H1 (cell line): ENCODE data around the gene SSPN. TPM values are rescaled to one million over a fixed set of nuclear protein-coding genes. Genes with fewer than 3 reads are reported as not detected.

ENCODE experiments used
- CTCF ChIA-PET: fragments of 300-600 bp; sonication (Branson Sonifier 250); formaldehyde crosslinking; loops from one replicate; lab custom pipeline; 2021; ENCODE audit not compliant: partially characterized antibody; lab: Charles Lee
- POLR2A ChIA-PET: fragments of 300-600 bp; sonication (Branson Sonifier 250); formaldehyde crosslinking; loops from one replicate; lab custom pipeline; 2021; ENCODE audit warnings: inconsistent platforms; ENCODE audit not compliant: partially characterized antibody; lab: Charles Lee
- DNase-seq, 2 experiments: peaks; one replicate each; pipeline versions ENCODE4 v3.0.0 to v3.0.0-alpha.2; 2010 to 2022; ENCODE audit warnings: low spot score in 2 of 2, low read depth in 1 of 2, mixed read lengths in 1 of 2
- FAIRE-seq: peaks from 2 replicates; lab custom pipeline; 2011; peaks lifted over from hg19 to GRCh38; lab: Jason Lieb, UNC
- H2AFZ ChIP-seq: 2 replicates; pipeline ENCODE4 v1.8.1; 2012; ENCODE audit warnings: low read length, inconsistent platforms
- H2AK5ac ChIP-seq: 2 replicates; pipeline ENCODE4 v1.6.1; 2013; ENCODE audit warnings: low read depth, low read length
- H2BK120ac ChIP-seq: replicated peaks from 2 replicates; pipeline ENCODE3; 2013; ENCODE audit warnings: low read depth, low read length, inconsistent platforms
- H2BK12ac ChIP-seq: 2 replicates; pipeline ENCODE4 v1.6.1; 2013; ENCODE audit warnings: low read depth, low read length
- H2BK15ac ChIP-seq: 2 replicates; pipeline ENCODE4 v1.6.1; 2013; ENCODE audit warnings: low read length
- H2BK20ac ChIP-seq: 2 replicates; pipeline ENCODE4 v1.6.1; 2013; ENCODE audit warnings: low read length
- H2BK5ac ChIP-seq: 2 replicates; pipeline ENCODE4 v1.6.1; 2013; ENCODE audit warnings: low read depth, low read length
- H3K14ac ChIP-seq: 2 replicates; pipeline ENCODE4 v1.6.1; 2013; ENCODE audit warnings: inconsistent platforms; ENCODE audit not compliant: insufficient read length
- H3K18ac ChIP-seq: 2 replicates; pipeline ENCODE4 v1.6.1; 2013; ENCODE audit warnings: low read length; ENCODE audit errors: extremely low read depth
- H3K23ac ChIP-seq: 2 replicates; pipeline ENCODE4 v1.6.1; 2013; ENCODE audit warnings: inconsistent platforms; ENCODE audit not compliant: insufficient read length
- H3K23me2 ChIP-seq: 2 replicates; pipeline ENCODE4 v1.6.1; 2013; ENCODE audit warnings: low read depth, low read length
- H3K27ac ChIP-seq: 2 replicates; pipeline ENCODE4 v1.6.1; 2011; ENCODE audit warnings: low read depth, low read length, inconsistent platforms
- H3K27me3 ChIP-seq, 4 experiments: replicated peaks in 1 of 4; 1 replicate in 1 of 4; 2 replicates in 3 of 4; pipeline versions ENCODE4 v1.6.1 to v1.8.1; 2011 to 2013; ENCODE audit warnings: low read length in 3 of 4, mild to moderate bottlenecking in 3 of 4, inconsistent platforms in 2 of 4, mixed read lengths in 2 of 4, moderate library complexity in 1 of 4; ENCODE audit not compliant: control insufficient read depth in 3 of 4, insufficient read depth in 3 of 4; ENCODE audit errors: extremely low read depth in 1 of 4
- H3K36me3 ChIP-seq, 4 experiments: 2 replicates each; pipeline versions ENCODE4 v1.6.1 to v1.8.1; 2011 to 2013; ENCODE audit warnings: mild to moderate bottlenecking in 4 of 4, low read length in 3 of 4, moderate library complexity in 2 of 4, control low read depth in 1 of 4, inconsistent platforms in 1 of 4; ENCODE audit not compliant: insufficient read depth in 4 of 4, control insufficient read depth in 2 of 4
- H3K4ac ChIP-seq: replicated peaks from 2 replicates; pipeline ENCODE3; 2013; ENCODE audit warnings: low read length, low read depth, mixed read lengths, inconsistent platforms; ENCODE audit not compliant: insufficient read length
- H3K4me1 ChIP-seq, 4 experiments: replicated peaks in 1 of 4; 1 replicate in 1 of 4; 2 replicates in 3 of 4; pipeline versions ENCODE4 v1.6.1 to v1.8.1; 2011 to 2013; ENCODE audit warnings: low read length in 3 of 4, inconsistent platforms in 2 of 4, mixed read lengths in 1 of 4; ENCODE audit not compliant: insufficient read depth in 4 of 4, control insufficient read depth in 3 of 4
- H3K4me2 ChIP-seq, 2 experiments: 2 replicates each; pipeline versions ENCODE4 v1.6.1 to v1.8.1; 2011 to 2013; ENCODE audit warnings: low read depth in 2 of 2, low read length in 2 of 2, control low read depth in 1 of 2, inconsistent platforms in 1 of 2, mild to moderate bottlenecking in 1 of 2; ENCODE audit not compliant: insufficient read depth in 1 of 2
- H3K4me3 ChIP-seq, 4 experiments: fragments of 200-600, 300-600 bp in 1 of 4; sonication (generic), shearing (Covaris generic), sonication (Bioruptor Twin) in 1 of 4; 2 replicates each; pipeline versions ENCODE4 v1.5.1 to v1.8.1; 2011 to 2016; ENCODE audit warnings: low read length in 4 of 4, low read depth in 3 of 4, control low read depth in 2 of 4, inconsistent platforms in 2 of 4, mild to moderate bottlenecking in 2 of 4, mixed read lengths in 1 of 4, moderate library complexity in 1 of 4; ENCODE audit not compliant: insufficient read depth in 2 of 4; ENCODE audit errors: extremely low read depth in 1 of 4
- H3K56ac ChIP-seq: replicated peaks from 2 replicates; pipeline ENCODE3; 2013; ENCODE audit warnings: low read depth, mild to moderate bottlenecking, mixed read lengths, low read length, inconsistent platforms; ENCODE audit not compliant: insufficient read length
- H3K79me1 ChIP-seq: 2 replicates; pipeline ENCODE4 v1.6.1; 2013; ENCODE audit warnings: low read depth, low read length, control low read depth
- H3K79me2 ChIP-seq, 2 experiments: 2 replicates each; pipeline versions ENCODE4 v1.6.1 to v1.8.1; 2012 to 2013; ENCODE audit warnings: low read length in 2 of 2, mild to moderate bottlenecking in 2 of 2, inconsistent platforms in 1 of 2; ENCODE audit not compliant: insufficient read depth in 2 of 2, control insufficient read depth in 1 of 2
- H3K9ac ChIP-seq, 4 experiments: replicated peaks in 1 of 4; 1 replicate in 1 of 4; 2 replicates in 3 of 4; pipeline versions ENCODE4 v1.6.1 to v1.8.1; 2011 to 2013; ENCODE audit warnings: low read depth in 3 of 4, low read length in 3 of 4, control low read depth in 2 of 4, mild to moderate bottlenecking in 2 of 4, moderate library complexity in 2 of 4, inconsistent platforms in 1 of 4; ENCODE audit errors: extremely low read depth in 1 of 4
- H3K9me3 ChIP-seq, 2 experiments: 2 replicates each; pipeline versions ENCODE4 v1.6.1 to v1.8.1; 2012 to 2013; ENCODE audit warnings: mild to moderate bottlenecking in 2 of 2, moderate library complexity in 2 of 2, control low read depth in 1 of 2, inconsistent platforms in 1 of 2, low read depth in 1 of 2, low read length in 1 of 2, mixed read lengths in 1 of 2; ENCODE audit not compliant: insufficient read depth in 2 of 2
- H4K20me1 ChIP-seq, 2 experiments: replicated peaks in 1 of 2; 2 replicates each; pipeline versions ENCODE3 to v1.8.1; 2011 to 2013; ENCODE audit warnings: inconsistent platforms in 2 of 2, low read length in 2 of 2, mild to moderate bottlenecking in 1 of 2; ENCODE audit not compliant: insufficient read depth in 2 of 2, control insufficient read depth in 1 of 2
- H4K5ac ChIP-seq: 2 replicates; pipeline ENCODE4 v1.6.1; 2013; ENCODE audit warnings: low read length, low read depth, mixed read lengths, inconsistent platforms; ENCODE audit not compliant: insufficient read length
- H4K8ac ChIP-seq: 2 replicates; pipeline ENCODE4 v1.8.0; 2013; ENCODE audit warnings: mild to moderate bottlenecking, moderate library complexity, low read length, inconsistent platforms; ENCODE audit not compliant: insufficient read depth; ENCODE audit errors: extremely low read depth
- H4K91ac ChIP-seq: replicated peaks from 2 replicates; pipeline ENCODE3; 2013; ENCODE audit warnings: low read length, mixed read lengths, inconsistent platforms; ENCODE audit not compliant: insufficient read length
- ASH2L ChIP-seq: fragments of 200-600, 300-600 bp; sonication (generic); IDR thresholded peaks from one replicate; pipeline ENCODE4 v1.7.1; 2017; ENCODE audit warnings: low read length
- CBX5 ChIP-seq: fragments of 300-800, 300-1000 bp; sonication (generic); IDR thresholded peaks from 2 replicates; pipeline ENCODE4 v1.7.1; 2016; ENCODE audit warnings: antibody characterized with exemption, low read length, low read depth
- CHD2 ChIP-seq: IDR thresholded peaks from 2 replicates; pipeline ENCODE4 v1.6.1; 2012; ENCODE audit warnings: low read length, improper control_type of control experiment
- CREB1 ChIP-seq: IDR thresholded peaks from 2 replicates; pipeline ENCODE4 v1.6.1; 2012; ENCODE audit warnings: inconsistent platforms
- E2F6 ChIP-seq: IDR thresholded peaks from 2 replicates; pipeline ENCODE4 v1.6.1; 2012; ENCODE audit warnings: inconsistent platforms
- HDAC6 ChIP-seq: IDR thresholded peaks from one replicate; pipeline ENCODE4 v1.7.1; 2012; ENCODE audit warnings: low read depth, mild to moderate bottlenecking, inconsistent platforms, low read length, moderate library complexity
- RFX5 ChIP-seq: IDR thresholded peaks from 2 replicates; pipeline ENCODE4 v1.6.1; 2011; ENCODE audit warnings: low read depth, low read length, improper control_type of control experiment, borderline replicate concordance
- RNF2 ChIP-seq: fragments of 200-900, 300-1000 bp; sonication (generic); IDR thresholded peaks from 2 replicates; pipeline ENCODE4 v1.7.1; 2016; ENCODE audit warnings: borderline replicate concordance, low read depth, mild to moderate bottlenecking, antibody characterized with exemption, low read length; ENCODE audit not compliant: poor library complexity, severe bottlenecking; ENCODE audit errors: missing control alignments
- SUZ12 ChIP-seq: fragments of 200-600 bp; sonication (generic); IDR thresholded peaks from 2 replicates; pipeline ENCODE4 v1.6.1; 2012; ENCODE audit warnings: mild to moderate bottlenecking, inconsistent platforms, low read length, moderate library complexity, mixed read lengths
- WGBS, 2 experiments: shearing (Covaris generic) in 1 of 2; methylation state at CpG; one replicate each; pipeline versions ENCODE4 v1.1.6 to v1.1.7; 2013 to 2015; ENCODE audit warnings: low lambda C conversion rate in 2 of 2, mixed read lengths in 2 of 2, inconsistent platforms in 1 of 2, low coverage in 1 of 2, missing lambda C conversion rate in 1 of 2; ENCODE audit not compliant: insufficient replicate concordance in 2 of 2, insufficient coverage in 1 of 2, insufficient read length in 1 of 2; ENCODE audit errors: extremely low coverage in 1 of 2, missing lambda C conversion rate in 1 of 2; 5-methylcytosine and 5-hydroxymethylcytosine counted together
- polyA plus RNA-seq, 7 experiments: library from polyadenylated mRNA; depleted of rRNA in 3 of 7; stranded (reverse) in 5 of 7; unstranded in 2 of 7; fragments of >200 nt in 5 of 7; fragments of 200-250 nt in 2 of 7; gene quantifications; 1 replicate in 5 of 7; 2 replicates in 1 of 7; 4 replicates in 1 of 7; pipeline versions ENCODE4 v1.2.1 to v1.2.3, GENCODE V29; 2011 to 2013; ENCODE audit warnings: missing spikeins in 2 of 7, mixed read lengths in 2 of 7
- total RNA-seq: library from RNA; stranded (reverse); fragmentation: NEBNext Ultra II Directional; extraction: Animal tissue kit (Norgen Biotek cat#: 25700); gene quantifications from 2 replicates; pipeline ENCODE4 v1.2.1, GENCODE V29; 2021

SSPN gene
- total and polyA plus RNA-seq, 2 of the 8 experiments (the other 6 are each of a cell fraction or from before 2014, with no cell fraction given), result 0.86 to 1.8 TPM

- Histone ChIP-seq H3K9me3 (no peaks in the 10 kb centered on the region), H2BK5ac (no peak overlapping the region), H3K27me3 (no peaks in the 10 kb centered on the region), H3K27ac (no peak overlapping the region), H3K56ac (no peak overlapping the region), H2BK15ac (0 out of 2 replicates have a peak overlapping the region, but pooled peaks have one; percentile 35), H2BK20ac (no peak overlapping the region), H4K5ac (no peak overlapping the region), H3K23me2 (no peaks in the 10 kb centered on the region), H2BK120ac (no peak overlapping the region), H3K4ac (no peak overlapping the region), H3K14ac (no peak overlapping the region), H3K4me1 (no peaks in the 10 kb centered on the region), H3K79me2 (no peaks in the 10 kb centered on the region), H3K9ac (no peak overlapping the region), H3K79me1 (no peaks in the 10 kb centered on the region), H4K8ac (no peak overlapping the region), H2AK5ac (no peak overlapping the region), H3K23ac (no peak overlapping the region), H3K36me3 (no peaks in the 10 kb centered on the region), H2BK12ac (no peak overlapping the region), H3K4me3 (no peak overlapping the region), H2AFZ (no peak overlapping the region; the same call in 1 of the 2 replicates), H3K4me2 (no peak overlapping the region), H4K91ac (no peak overlapping the region), H3K18ac (no peak overlapping the region), H4K20me1 (no peaks in the 10 kb centered on the region)
- no peak for FAIRE-seq
- 86% methylated on average over 4 of the region's 4 CpGs; no CpG with 5 or more reads in 1 of the 2 experiments for WGBS, 2 experiments
- ChIA-PET CTCF (interaction anchor here (1.1 kb wide), 1 partner anchor 445 kb away, joined by 3 read pairs; no protein-coding TSS in a partner anchor), POLR2A (interaction anchor here (0.6 kb wide), 2 partner anchors 46 to 92 kb away, joined by 3 to 5 read pairs; no protein-coding TSS in a partner anchor)
- no peak for DNase-seq
- TF ChIP-seq CHD2 (no peak), ASH2L (no peak), RFX5 (no peak), SUZ12 (no peak), HDAC6 (no peak), RNF2 (no peak), CBX5 (no peak), E2F6 (no peak), CREB1 (no peak)
Observed at GRCh38 chr12:26238341-26239121, 43.2 kb downstream of the SSPN start.
